GM12801 (cell line): Measurements from ENCODE around the gene RRAS2.

Source experiments
- CTCF ChIP-seq: IDR thresholded peaks from one replicate; pipeline ENCODE4 v1.5.1; 2011; ENCODE audit warnings: control low read depth; ENCODE audit not compliant: insufficient read length; ENCODE audit errors: extremely low read depth

RRAS2 gene

GRCh38 chr11:14334192-14334591 is 24.8 kb downstream of the RRAS2 start:
- no peak for TF ChIP-seq CTCF

- no peak for TF ChIP-seq CTCF
Observed at GRCh38 chr11:14331476-14332136, 27.4 kb downstream of the RRAS2 start.

- TF ChIP-seq CTCF: no peak
Observed at GRCh38 chr11:14330881-14331280, 28.1 kb downstream of the RRAS2 start.

GRCh38 chr11:14329702-14330101 is 29.3 kb downstream of the RRAS2 start:
- no peak for TF ChIP-seq CTCF

- TF ChIP-seq CTCF: no peak
Observed at GRCh38 chr11:14327116-14327515, 31.9 kb downstream of the RRAS2 start.

- TF ChIP-seq CTCF: no peak
Observed at GRCh38 chr11:14323118-14323676, 35.8 kb downstream of the RRAS2 start.

- TF ChIP-seq CTCF: no peak
Observed at GRCh38 chr11:14322510-14322909, 36.5 kb downstream of the RRAS2 start.
